Gastroesophageal sphincter (tissue), 4 donors: Measurements from ENCODE around the gene MOB3B. TPM values are rescaled to one million over a fixed set of nuclear protein-coding genes. Genes with fewer than 3 reads are reported as not detected.

Experiments
- ATAC-seq: fragments of 150-250 bp; one replicate; pipeline ENCODE4 v1.9.1; 2016; ENCODE audit warnings: mild to moderate bottlenecking, moderate library complexity
- H3K27ac ChIP-seq, 4 donors: fragments of 200-600 bp; sonication (generic) in 3 of 4; 1 replicate in 3 of 4; 2 replicates in 1 of 4; pipeline ENCODE4 v1.5.1; 2016 to 2019
- H3K27me3 ChIP-seq: fragments of 200-600 bp; sonication (generic); one replicate; pipeline ENCODE4 v1.5.1; 2019
- H3K36me3 ChIP-seq, 2 donors: fragments of 200-600 bp; sonication (generic); one replicate each; pipeline ENCODE4 v1.5.1; 2019; ENCODE audit warnings: control low read depth in 1 of 2
- H3K4me1 ChIP-seq, 3 donors: fragments of 200-600 bp; sonication (generic); 1 replicate in 2 of 3; 2 replicates in 1 of 3; pipeline ENCODE4 v1.5.1; 2016 to 2019; ENCODE audit warnings: control low read depth in 2 of 3
- H3K4me3 ChIP-seq, 2 donors: fragments of 200-600 bp; sonication (generic); one replicate each; pipeline ENCODE4 v1.5.1; 2019; ENCODE audit warnings: mild to moderate bottlenecking in 1 of 2, moderate library complexity in 1 of 2
- H3K9me3 ChIP-seq, 3 donors: fragments of 200-600 bp; sonication (generic); one replicate each; pipeline ENCODE4 v1.5.1; 2017 to 2019; ENCODE audit warnings: control low read depth in 2 of 3
- CTCF ChIP-seq, 4 experiments: fragments of 200-600 bp in 2 of 4; fragments of 450-650 bp in 2 of 4; sonication (generic) in 1 of 4; IDR thresholded peaks; one replicate each; pipeline ENCODE4 v1.5.1; 2017 to 2019; ENCODE audit warnings: antibody characterized with exemption in 4 of 4, mild to moderate bottlenecking in 2 of 4, moderate library complexity in 2 of 4
- EP300 ChIP-seq: sonication (generic); formaldehyde crosslinking; IDR thresholded peaks from one replicate; pipeline ENCODE4 v1.6.1; 2017; ENCODE audit warnings: antibody characterized with exemption, mild to moderate bottlenecking
- POLR2A ChIP-seq, 2 donors: fragments of 450-650 bp; IDR thresholded peaks; one replicate each; pipeline ENCODE4 v1.6.1; 2017; ENCODE audit warnings: antibody characterized with exemption in 2 of 2, mild to moderate bottlenecking in 2 of 2, moderate library complexity in 1 of 2
- POLR2AphosphoS5 ChIP-seq: sonication (generic); formaldehyde crosslinking; IDR thresholded peaks from one replicate; pipeline ENCODE4 v1.6.1; 2017; ENCODE audit warnings: antibody characterized with exemption
- WGBS, 2 donors: methylation state at CpG; one replicate each; pipeline ENCODE4 v1.1.5; 2018; ENCODE audit warnings: low coverage in 1 of 2; 5-methylcytosine and 5-hydroxymethylcytosine counted together
- total RNA-seq, 4 donors: library from RNA; depleted of rRNA; stranded (reverse); fragments of >200 nt; gene quantifications; one replicate each; pipeline ENCODE4 v1.1.0, GENCODE V29; 2016

Gene MOB3B
- total RNA-seq, 4 donors from 2014 or later = 10.2 to 12.4 (median 11.6) TPM

- no peak for ATAC-seq
- no peaks in the 10 kb centered on the region for H3K36me3 ChIP-seq
- TF ChIP-seq POLR2A (IDR thresholded peaks at IDR 0.05) = no peak
- no peak for TF ChIP-seq EP300
- no peak for TF ChIP-seq POLR2AphosphoS5
- no peak for TF ChIP-seq CTCF (IDR thresholded peaks at IDR 0.05)
- no peak within 1 kb of the TSS for H3K27ac ChIP-seq
- peaks cover 0 to 13% (median 5%) of the 10 kb centered on the region in 3 donors for H3K4me1 ChIP-seq
- H3K9me3 ChIP-seq = no peaks in the 10 kb centered on the region
- H3K27me3 ChIP-seq = no peaks in the 10 kb centered on the region
- WGBS, 2 donors = 93 to 100% methylated on average over 2 of the region's 2 CpGs
- H3K4me3 ChIP-seq = no peak within 1 kb of the TSS
These were observed 5.4 kb downstream of the MOB3B start, which contains the start of gene IFNK for GRCh38 chr9:27524236-27524635. TSS of gene IFNK (plus strand) at chr9:27524290. CDS start at chr9:27524337, 47 bp downstream.

GRCh38 chr9:27523141-27523540, 6.5 kb downstream of the MOB3B start:
- no peak overlapping the region for H3K4me3 ChIP-seq
- no peaks in the 10 kb centered on the region for H3K9me3 ChIP-seq
- TF ChIP-seq CTCF (IDR thresholded peaks at IDR 0.05) (no peak), POLR2A (IDR thresholded peaks at IDR 0.05) (no peak), EP300 (no peak)
- no peak overlapping the region for H3K27ac ChIP-seq
- ATAC-seq = no peak
- peaks cover 0 to 12% (median 5%) of the 10 kb centered on the region in 3 donors for H3K4me1 ChIP-seq
- no peaks in the 10 kb centered on the region for H3K36me3 ChIP-seq
- no peaks in the 10 kb centered on the region for H3K27me3 ChIP-seq

- no peaks in the 10 kb centered on the region for H3K9me3 ChIP-seq
- TF ChIP-seq EP300 (no peak), POLR2AphosphoS5 (no peak), CTCF (IDR thresholded peaks at IDR 0.05) (no peak), POLR2A (IDR thresholded peaks at IDR 0.05) (no peak)
- no peak for ATAC-seq
- no peak overlapping the region for H3K27ac ChIP-seq
- no peaks in the 10 kb centered on the region for H3K4me1 ChIP-seq
- no peaks in the 10 kb centered on the region for H3K36me3 ChIP-seq
- H3K27me3 ChIP-seq = no peaks in the 10 kb centered on the region
- 80 to 89% methylated on average over 3 to 4 of the region's 4 CpGs for WGBS, 2 donors
- no peak overlapping the region for H3K4me3 ChIP-seq
These were observed 8.6 kb downstream of the MOB3B start for GRCh38 chr9:27520986-27521385.

GRCh38 chr9:27519466-27520465, 9.8 kb downstream of the MOB3B start:
- H3K27me3 ChIP-seq = no peaks in the 10 kb centered on the region
- H3K27ac ChIP-seq = no peak overlapping the region
- WGBS, 2 donors = 77 to 90% methylated on average over 7 to 9 of the region's 10 CpGs
- TF ChIP-seq EP300 (no peak), POLR2A (IDR thresholded peaks at IDR 0.05) (no peak), CTCF (IDR thresholded peaks at IDR 0.05) (no peak), POLR2AphosphoS5 (no peak)
- H3K4me1 ChIP-seq = peaks cover 0 to 5% (median 0%) of the 10 kb centered on the region in 3 donors
- H3K36me3 ChIP-seq = no peaks in the 10 kb centered on the region
- ATAC-seq = no peak
- H3K4me3 ChIP-seq = no peak overlapping the region
- H3K9me3 ChIP-seq = no peaks in the 10 kb centered on the region

- H3K9me3 ChIP-seq = no peaks in the 10 kb centered on the region
- no peak overlapping the region for H3K27ac ChIP-seq
- TF ChIP-seq EP300 (no peak), POLR2AphosphoS5 (no peak), POLR2A (IDR thresholded peaks at IDR 0.05) (no peak), CTCF (IDR thresholded peaks at IDR 0.05) (no peak)
- no peak overlapping the region for H3K4me3 ChIP-seq
- no peak for ATAC-seq
- H3K36me3 ChIP-seq = no peaks in the 10 kb centered on the region
- H3K27me3 ChIP-seq = no peaks in the 10 kb centered on the region
- peaks cover 0 to 10% (median 0%) of the 10 kb centered on the region in 3 donors for H3K4me1 ChIP-seq
- 72 to 91% methylated on average over 3 to 4 of the region's 4 CpGs for WGBS, 2 donors
These were observed 10.8 kb downstream of the MOB3B start for GRCh38 chr9:27518809-27519208.
